ENCODE measurements around the gene GSTT4.
"Not testable (repeated sequence)": the region's sequence is repeated elsewhere in the genome, so short reads cannot be mapped to it uniquely, and the experiment has no call there.

DNA sequence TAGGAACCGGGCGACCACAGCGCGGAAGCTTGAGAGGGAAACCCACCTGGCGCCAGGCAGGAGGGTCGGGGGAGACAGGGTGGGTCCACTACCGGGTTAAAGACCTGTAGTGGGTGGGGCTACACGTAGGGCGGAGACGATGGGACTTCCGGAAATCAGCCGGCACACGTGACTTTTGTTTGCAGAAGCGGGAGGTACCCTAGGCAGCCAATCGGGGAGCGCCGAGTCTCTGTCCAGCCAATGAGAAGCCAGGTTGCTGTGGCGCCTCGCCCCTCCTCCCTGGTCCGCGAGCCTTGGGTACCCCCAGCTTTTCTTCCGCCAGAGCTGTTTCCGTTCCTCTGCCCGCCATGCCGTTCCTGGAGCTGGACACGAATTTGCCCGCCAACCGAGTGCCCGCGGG is 38.7 kb downstream of the GSTT4 start, which contains the start of gene DDTL:
- not testable (repeated sequence) for TF ChIP-seq TAF1 (IDR thresholded peaks at IDR 0.05; ENCODE audit: low read depth); CTCF (IDR thresholded peaks at IDR 0.05; ENCODE audit: poor library complexity, severe bottlenecking); POLR2AphosphoS5 (IDR thresholded peaks at IDR 0.05); SMC3 (conservative IDR thresholded peaks at IDR 0.05; ENCODE audit: poor library complexity); EZH2 (IDR thresholded peaks at IDR 0.05; ENCODE audit: borderline replicate concordance, insufficient read depth, low read length, poor library complexity, severe bottlenecking); RAD21 (conservative IDR thresholded peaks at IDR 0.05)
- TF ChIP-seq, protein P1, sequence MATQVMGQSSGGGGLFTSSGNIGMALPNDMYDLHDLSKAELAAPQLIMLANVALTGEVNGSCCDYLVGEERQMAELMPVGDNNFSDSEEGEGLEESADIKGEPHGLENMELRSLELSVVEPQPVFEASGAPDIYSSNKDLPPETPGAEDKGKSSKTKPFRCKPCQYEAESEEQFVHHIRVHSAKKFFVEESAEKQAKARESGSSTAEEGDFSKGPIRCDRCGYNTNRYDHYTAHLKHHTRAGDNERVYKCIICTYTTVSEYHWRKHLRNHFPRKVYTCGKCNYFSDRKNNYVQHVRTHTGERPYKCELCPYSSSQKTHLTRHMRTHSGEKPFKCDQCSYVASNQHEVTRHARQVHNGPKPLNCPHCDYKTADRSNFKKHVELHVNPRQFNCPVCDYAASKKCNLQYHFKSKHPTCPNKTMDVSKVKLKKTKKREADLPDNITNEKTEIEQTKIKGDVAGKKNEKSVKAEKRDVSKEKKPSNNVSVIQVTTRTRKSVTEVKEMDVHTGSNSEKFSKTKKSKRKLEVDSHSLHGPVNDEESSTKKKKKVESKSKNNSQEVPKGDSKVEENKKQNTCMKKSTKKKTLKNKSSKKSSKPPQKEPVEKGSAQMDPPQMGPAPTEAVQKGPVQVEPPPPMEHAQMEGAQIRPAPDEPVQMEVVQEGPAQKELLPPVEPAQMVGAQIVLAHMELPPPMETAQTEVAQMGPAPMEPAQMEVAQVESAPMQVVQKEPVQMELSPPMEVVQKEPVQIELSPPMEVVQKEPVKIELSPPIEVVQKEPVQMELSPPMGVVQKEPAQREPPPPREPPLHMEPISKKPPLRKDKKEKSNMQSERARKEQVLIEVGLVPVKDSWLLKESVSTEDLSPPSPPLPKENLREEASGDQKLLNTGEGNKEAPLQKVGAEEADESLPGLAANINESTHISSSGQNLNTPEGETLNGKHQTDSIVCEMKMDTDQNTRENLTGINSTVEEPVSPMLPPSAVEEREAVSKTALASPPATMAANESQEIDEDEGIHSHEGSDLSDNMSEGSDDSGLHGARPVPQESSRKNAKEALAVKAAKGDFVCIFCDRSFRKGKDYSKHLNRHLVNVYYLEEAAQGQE (IDR thresholded peaks at IDR 0.05; ENCODE audit: borderline replicate concordance), result not testable (repeated sequence)
